Activated CD4-positive, alpha-beta T cell treated with anti-CD3 and anti-CD28 coated beads for 24 hours (primary cell): ENCODE data around the gene ZSCAN9.
A peak's percentile ranks its signal among the peaks of the same experiment; 100 is the strongest.

Experiments
- DNase-seq, 2 donors: peaks; one replicate each; pipeline ENCODE4 v3.0.0-alpha.2; 2020; ENCODE audit warnings: low read depth in 2 of 2

Gene ZSCAN9

DNA sequence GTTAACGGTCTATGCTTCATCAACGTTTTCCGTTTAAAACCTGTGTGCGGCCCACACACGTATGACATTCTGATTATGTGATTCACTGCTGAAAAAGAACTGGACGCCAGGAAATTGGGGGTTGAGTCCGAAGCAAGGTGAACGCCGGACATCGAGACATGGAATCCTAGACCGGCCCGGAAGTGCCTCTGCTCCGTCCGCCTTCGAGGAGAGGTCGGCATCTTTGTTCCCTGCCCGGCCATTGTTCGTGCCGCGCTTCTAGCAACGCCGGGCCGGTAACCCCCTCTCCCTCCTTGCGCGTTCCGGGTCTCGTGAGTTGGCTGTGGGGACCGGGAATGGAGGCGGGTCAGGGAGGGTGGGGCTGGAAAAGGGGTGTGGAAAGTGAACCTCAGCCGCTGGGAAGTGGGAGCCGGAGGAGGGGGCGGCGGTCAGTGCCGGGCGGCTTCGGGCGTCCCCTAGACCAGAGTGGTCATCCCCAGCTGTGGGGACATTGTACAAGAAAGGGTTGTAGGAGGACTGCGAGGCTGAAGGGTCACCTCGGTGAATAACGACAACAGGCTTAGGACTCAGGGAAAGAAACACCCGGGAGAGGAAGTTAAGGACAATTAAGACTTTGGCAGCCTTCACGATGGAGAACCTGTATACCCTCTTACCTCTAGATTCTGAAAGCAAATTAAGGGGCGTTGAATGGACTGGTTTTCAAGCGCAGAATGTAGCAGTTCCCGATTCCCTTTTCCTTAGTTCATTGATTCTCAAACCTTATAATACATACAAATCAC is at the start of gene ZSCAN9:
TSS of gene ZSCAN9 (plus strand) at position 220 of the 779 bp plus-strand sequence. CDS start 1,810 bp downstream, outside the sequence.
- DNase-seq: no peak

- DNase-seq: no peak
Measured at GRCh38 chr6:28176373-28176772, 48.7 kb upstream of the ZSCAN9 start.

DNA sequence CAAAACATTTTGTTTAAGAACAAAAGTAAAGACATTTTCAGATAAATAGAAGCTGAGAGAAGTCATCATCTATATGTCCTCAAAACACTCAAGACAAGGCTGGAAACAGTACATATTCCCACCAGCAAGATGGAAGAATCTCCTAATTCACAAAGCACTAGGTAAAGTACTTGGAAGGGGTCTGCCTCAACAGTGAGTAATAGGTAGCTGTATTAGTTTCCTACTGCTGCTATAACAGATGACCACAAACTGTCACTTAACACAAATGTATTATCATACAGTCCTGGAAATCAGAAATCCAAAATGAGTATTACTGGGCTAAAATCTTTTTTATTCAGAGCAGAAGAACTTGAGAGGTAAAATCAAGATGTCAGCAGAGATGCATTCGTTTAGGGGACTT is 42.8 kb upstream of the ZSCAN9 start:
- DNase-seq: no peak

DNA sequence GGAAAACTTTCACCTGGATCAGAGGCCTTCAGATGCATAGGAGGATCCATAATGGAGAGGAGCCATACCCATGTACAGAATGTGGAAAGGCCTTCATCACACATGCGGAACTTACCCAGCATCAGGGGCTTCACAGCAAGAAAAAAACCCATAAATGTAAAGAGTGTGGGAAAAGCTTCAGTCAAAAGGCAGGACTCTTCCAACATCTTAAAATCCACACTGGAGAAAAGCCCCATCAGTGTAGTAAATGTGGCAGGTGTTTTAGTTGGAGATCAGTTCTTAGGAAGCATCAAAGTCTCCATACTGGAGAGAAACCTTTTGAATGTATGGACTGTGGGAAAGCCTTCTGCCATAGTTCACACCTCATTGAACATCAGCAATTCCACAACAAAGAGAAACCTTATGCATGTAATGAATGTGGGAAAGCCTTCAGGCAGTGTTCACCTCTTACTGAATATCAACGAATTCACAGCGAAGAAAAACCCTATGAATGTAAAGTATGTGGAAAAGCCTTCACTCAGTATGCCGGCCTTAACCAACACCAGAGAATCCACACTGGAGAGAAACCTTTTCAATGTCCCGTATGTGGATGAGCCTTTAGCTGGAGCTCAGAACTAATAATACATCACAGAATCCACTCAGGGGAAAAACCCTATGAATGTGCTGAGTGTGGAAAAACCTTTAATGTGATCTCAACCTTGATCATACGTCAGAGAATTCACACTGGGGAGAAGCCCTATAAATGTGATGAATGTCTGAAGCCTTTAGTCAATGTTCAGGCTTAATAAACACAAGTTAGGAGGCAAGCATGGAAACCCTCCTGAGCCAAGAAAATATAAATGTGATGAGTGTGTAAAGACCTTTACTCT is 36.7 kb upstream of the ZSCAN9 start:
- no peak for DNase-seq

- no peak for DNase-seq
Measured at GRCh38 chr6:28200020-28200419, 25.1 kb upstream of the ZSCAN9 start.

GRCh38 chr6:28203201-28203600 is 21.9 kb upstream of the ZSCAN9 start:
- no peak for DNase-seq

- DNase-seq: no peak
Measured at GRCh38 chr6:28205879-28206278, 19.2 kb upstream of the ZSCAN9 start.

DNA sequence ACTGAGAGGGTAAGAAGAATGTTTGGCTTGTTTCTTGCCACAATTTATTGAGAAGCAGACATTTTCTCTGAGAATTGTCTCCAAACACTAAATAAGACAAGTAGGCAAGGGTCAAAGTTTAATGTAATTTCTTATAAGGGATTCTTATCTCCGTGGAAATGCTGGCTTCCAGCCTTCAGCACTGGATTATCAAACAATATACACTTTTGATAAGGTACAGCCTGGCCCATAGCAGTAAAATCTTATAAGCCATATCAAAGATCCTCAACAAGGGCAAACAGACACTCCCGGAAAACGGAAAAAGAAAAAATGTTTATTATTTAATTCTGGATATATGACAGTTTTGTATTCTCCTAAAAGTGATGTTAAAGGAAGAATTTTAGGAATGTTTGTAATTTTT is 18.5 kb upstream of the ZSCAN9 start:
- DNase-seq: no peak

- no peak for DNase-seq
Measured at GRCh38 chr6:28206928-28207509, 18.1 kb upstream of the ZSCAN9 start.

- DNase-seq: no peak
Measured at GRCh38 chr6:28207510-28208110, 17.5 kb upstream of the ZSCAN9 start.

DNA sequence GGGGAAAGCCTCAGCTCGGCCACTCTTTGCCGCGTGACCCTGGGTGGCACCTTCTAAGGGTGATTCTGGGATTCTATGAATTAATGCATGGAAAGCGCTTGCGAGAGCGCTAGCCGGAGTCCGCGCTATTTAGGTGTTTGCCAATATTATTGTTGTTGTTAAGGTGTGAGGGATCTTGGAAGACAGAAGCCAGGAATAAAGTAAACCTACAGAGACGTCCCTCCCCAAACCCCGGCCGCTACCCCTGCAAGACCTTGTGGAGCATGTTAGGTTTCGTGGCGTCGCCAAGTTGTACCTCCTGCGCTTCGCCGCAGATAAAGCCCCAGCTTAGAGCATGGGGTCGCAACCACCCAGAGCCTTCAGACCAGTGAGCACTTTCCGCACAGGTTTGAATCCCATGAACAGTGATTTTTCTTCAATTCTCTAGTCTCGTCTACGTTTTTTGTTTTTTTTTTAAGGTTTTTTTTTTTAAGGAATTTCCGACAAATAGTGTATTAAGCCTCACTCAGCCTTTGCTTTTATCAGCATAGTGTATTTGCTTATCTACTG is 16.9 kb upstream of the ZSCAN9 start:
- DNase-seq: no peak

DNA sequence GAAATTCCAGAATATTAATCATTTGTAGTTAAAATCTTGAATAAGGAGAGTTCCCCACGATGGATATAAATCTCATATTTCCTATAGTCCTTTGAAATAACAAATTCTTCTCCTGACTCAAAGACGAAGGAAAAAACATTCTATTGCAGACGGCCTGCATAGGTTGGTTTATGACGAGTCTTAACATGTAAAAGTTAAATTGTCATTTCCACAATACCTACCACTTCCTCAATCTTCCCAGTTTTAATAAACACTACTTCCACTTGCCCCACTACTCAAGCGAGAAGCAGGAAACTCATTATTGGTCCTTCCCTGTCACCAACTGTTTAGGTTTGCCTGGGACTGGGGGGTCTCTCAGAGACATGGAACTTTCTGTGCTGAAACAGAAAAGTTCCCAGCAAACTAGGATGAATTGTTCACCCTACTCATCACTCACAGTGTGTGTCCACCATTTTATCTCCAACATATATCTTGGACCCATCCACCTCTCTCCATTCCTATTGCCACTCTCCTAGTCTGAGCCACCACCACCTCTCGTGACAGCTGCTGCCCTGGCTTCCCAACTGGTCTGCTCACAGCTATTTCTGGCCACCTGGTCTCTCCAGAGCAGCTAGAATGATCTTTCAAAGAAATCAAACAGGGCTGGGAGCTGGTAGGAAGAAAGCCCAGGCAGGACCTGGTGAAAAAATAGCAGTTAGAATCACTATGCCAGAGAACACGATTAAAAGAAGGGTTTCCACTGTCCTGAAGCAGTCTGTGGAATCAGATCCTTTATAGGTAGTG is 15.1 kb upstream of the ZSCAN9 start:
- no peak for DNase-seq

GRCh38 chr6:28211840-28212509 is 13.1 kb upstream of the ZSCAN9 start:
- DNase-seq: no peak

DNA sequence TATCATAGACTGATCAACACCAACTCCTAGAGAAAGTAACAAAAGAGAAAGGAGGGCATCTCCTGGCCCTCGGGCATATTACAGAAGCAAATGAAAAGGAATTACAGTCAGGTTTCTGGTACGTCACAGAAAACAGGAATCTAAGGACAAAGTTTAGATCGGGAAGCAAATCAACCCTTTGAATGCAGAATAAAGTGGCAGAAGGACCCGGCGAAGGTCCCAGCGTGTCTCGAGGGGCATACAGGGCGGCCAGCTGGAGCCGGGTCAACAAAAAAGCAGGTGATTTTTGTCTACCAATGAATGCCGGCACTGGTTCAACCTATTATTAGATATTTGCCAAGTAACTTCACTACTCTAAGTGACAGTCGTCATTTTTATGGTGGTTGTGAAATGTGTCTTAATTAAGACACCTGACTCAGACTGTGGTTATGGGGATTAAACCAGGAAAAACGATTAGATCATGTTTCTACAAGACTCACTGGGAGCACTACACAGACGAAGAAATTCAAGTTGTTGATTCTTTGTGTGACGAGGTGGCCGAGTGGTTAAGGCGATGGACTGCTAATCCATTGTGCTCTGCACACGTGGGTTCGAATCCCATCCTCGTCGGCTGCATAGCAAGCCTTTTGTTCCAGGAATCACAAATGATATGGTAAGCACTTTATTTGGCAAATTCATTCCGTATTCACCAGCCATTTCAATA is 12.4 kb upstream of the ZSCAN9 start:
- peak; percentile 39 to 65 for DNase-seq

DNA sequence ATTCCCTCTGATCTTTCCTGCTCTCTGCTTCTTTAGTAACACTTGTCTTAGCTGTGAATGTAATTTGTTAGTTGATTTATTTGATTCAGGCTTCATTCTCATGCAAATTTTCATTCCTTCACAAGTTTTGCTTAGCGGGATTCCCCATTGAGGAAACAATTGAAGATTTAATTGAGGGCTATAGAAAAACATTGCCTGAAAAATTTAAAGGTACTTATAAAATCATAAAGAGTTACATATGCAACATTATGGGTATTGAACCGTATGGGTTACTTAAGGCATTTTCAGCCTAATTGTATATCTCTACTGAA is 11.9 kb upstream of the ZSCAN9 start:
- no peak for DNase-seq

DNA sequence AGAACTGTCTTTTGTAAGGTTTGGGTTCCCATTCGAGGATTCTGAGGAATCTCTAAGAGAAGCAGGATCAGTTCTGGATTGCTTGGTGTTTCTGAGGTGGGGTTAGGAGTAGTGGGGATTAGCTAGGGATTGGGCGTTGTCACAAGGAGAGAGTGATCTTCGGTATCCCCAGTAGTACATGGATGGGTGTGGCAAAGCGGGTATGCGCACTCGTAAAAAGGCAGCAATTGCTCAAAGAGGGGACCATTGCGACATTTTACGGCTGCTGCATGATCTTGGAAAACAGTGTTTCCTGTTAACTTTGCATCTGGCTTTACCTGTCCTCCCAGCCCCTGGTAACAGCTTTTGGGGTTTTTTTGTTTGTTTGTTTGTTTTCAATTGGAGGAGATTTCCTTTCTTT is 9.7 kb upstream of the ZSCAN9 start:
- no peak for DNase-seq

GRCh38 chr6:28217890-28218289 is 7.2 kb upstream of the ZSCAN9 start:
- no peak for DNase-seq

GRCh38 chr6:28218312-28219248 is 6.5 kb upstream of the ZSCAN9 start:
- DNase-seq: no peak
